Measurements from ENCODE around the gene ECI1. TPM values are rescaled to one million over a fixed set of nuclear protein-coding genes. Genes with fewer than 3 reads are reported as not detected.

Gene ECI1
- total RNA-seq, 1 donor from 2014 or later, result 38.7 TPM

DNA sequence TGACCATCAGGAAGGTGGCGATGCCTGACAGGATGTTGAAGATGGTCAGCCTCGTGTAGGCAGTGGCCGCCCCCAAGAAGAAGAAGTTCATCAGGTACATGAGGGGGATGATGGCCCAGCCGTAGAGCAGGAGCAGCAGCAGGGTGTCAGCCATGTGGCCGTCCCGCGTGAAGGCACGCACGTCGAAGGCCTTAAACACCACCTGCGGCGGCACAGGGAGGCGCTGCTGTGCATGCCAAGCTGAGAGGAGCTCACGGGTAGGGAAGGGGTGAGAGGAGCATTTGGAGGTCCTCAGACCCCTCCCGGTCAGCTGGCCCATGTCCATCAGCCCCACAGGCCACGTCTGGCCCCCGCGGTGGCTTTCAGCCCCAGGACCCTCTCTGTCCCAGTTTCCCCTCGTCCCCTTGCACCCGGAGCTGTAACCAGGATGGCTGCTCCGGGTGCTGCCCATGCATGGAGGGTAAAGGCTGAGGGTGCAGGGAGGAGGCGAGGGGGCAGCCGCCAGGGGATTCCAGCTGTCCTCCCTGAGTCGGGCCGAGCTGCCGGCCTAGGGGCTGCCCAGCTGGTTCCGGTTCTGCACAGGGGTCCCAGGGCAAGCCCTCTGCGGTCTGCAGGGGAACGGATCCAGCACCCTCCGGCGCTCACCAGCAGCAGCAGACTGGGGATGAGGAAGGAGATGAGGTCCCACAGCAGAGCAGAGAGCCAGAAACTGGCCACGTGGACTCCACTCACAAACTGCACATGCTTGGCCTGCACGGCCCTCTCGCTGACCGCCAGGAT, 33.6 kb upstream of the ECI1 start:
- intact Hi-C loops (cut with micrococcal nuclease), result no loop called here
- Mint-ChIP-seq H3K27ac (no peak overlapping the region), H3K27me3 (no peaks in the 10 kb centered on the region), H3K36me3 (ENCODE audit: low read depth) (no peaks in the 10 kb centered on the region), H3K4me3 (no peak overlapping the region), H3K9me3 (no peaks in the 10 kb centered on the region), H3K4me1 (no peaks in the 10 kb centered on the region)
- DNase-seq, result no peak

- intact Hi-C loops (cut with micrococcal nuclease), result no loop called here
- Mint-ChIP-seq H3K27me3 (no peaks in the 10 kb centered on the region), H3K4me1 (no peaks in the 10 kb centered on the region), H3K27ac (no peak overlapping the region), H3K9me3 (no peaks in the 10 kb centered on the region), H3K4me3 (no peak overlapping the region), H3K36me3 (ENCODE audit: low read depth) (no peaks in the 10 kb centered on the region)
- no peak for DNase-seq
Measured at GRCh38 chr16:2284001-2284770, 32.8 kb upstream of the ECI1 start.

DNA sequence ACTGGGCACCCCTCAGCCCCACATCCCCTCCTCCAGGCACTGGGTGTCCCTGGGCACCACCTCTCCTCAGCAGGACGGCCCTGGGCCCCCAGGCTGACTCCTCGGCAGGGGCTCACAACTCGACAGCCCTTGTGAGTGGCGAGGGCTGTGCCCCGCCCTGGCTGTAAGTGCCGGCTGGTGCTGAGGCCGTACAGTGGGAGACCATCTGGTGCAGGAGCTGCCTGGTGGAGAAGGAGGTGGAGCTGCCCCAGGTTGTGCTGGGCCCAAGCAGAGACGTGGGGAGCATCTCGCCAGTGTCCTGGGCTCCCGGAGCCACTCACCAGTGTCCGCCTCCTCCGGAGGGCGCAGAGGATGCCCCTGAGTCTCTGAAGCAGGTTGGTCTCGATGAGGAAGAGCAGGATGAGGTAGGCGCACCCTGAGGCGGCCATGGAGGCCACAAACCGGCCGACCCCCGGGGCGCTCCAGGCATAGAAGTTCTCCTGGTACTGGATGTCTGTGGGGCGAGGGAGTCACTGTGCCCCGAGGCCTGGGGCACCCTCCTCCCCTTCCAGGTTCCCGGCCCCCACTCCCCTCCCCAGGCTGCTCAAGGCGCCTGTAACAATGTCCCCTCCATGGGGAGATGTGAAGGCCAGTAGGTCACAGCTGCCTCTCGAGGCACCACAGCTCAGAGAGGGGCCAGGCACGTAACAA, 31.6 kb upstream of the ECI1 start:
- Mint-ChIP-seq H3K27ac (no peak overlapping the region), H3K27me3 (no peaks in the 10 kb centered on the region), H3K4me1 (no peaks in the 10 kb centered on the region), H3K36me3 (ENCODE audit: low read depth) (no peaks in the 10 kb centered on the region), H3K4me3 (no peak overlapping the region), H3K9me3 (no peaks in the 10 kb centered on the region)
- no peak for DNase-seq
- intact Hi-C loops (cut with micrococcal nuclease), result no loop called here

GRCh38 chr16:2282262-2282661, 30.9 kb upstream of the ECI1 start:
- Mint-ChIP-seq H3K27me3 (no peaks in the 10 kb centered on the region), H3K36me3 (ENCODE audit: low read depth) (no peaks in the 10 kb centered on the region), H3K4me3 (no peak overlapping the region), H3K4me1 (no peaks in the 10 kb centered on the region), H3K27ac (no peak overlapping the region), H3K9me3 (no peaks in the 10 kb centered on the region)
- DNase-seq, result no peak
- intact Hi-C loops (cut with micrococcal nuclease), result no loop called here

DNA sequence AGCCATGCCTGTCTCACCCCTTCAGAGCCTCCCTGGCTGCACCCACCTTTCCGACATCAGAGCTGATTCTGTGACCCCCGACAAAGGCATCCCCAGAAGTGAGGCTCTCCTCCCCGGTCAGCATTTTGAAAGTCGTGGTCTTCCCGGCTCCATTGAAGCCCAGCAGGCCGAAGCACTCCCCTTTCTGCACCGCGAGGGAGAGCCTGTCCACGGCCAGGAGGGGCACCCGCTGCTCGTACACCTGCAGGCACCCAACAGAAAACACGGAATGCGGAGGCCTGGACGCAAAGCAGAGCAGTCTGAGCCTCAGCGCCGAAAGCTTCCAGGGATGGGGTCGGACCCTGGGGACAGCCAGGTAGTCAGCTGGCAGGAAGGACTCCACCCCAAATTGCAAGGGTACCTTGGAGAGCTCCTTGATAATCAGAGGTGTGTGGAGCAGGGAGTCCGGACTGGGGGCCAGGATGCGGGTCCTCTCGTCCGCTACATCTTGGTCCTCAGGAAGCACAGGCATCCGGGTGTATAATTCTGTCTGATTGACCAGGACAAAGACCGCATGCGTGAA, 29.7 kb upstream of the ECI1 start:
- DNase-seq, result no peak
- Mint-ChIP-seq H3K4me3 (no peak overlapping the region), H3K9me3 (no peaks in the 10 kb centered on the region), H3K4me1 (no peaks in the 10 kb centered on the region), H3K27me3 (no peaks in the 10 kb centered on the region), H3K36me3 (ENCODE audit: low read depth) (no peaks in the 10 kb centered on the region), H3K27ac (no peak overlapping the region)
- intact Hi-C loops (cut with micrococcal nuclease), result no loop called here

- intact Hi-C loops (cut with micrococcal nuclease), result no loop called here
- DNase-seq, result no peak
- no peaks in the 10 kb centered on the region for H3K4me1 Mint-ChIP-seq
- no peak overlapping the region for H3K27ac Mint-ChIP-seq
- no peaks in the 10 kb centered on the region for H3K27me3 Mint-ChIP-seq
- no peaks in the 10 kb centered on the region for H3K9me3 Mint-ChIP-seq
- no peak overlapping the region for H3K4me3 Mint-ChIP-seq
- no peaks in the 10 kb centered on the region for H3K36me3 Mint-ChIP-seq (ENCODE audit: low read depth)
Measured at GRCh38 chr16:2280461-2280860, 29.1 kb upstream of the ECI1 start.

GRCh38 chr16:2278956-2279800, 27.8 kb upstream of the ECI1 start:
- H3K9me3 Mint-ChIP-seq, result no peaks in the 10 kb centered on the region
- H3K36me3 Mint-ChIP-seq (ENCODE audit: low read depth), result no peaks in the 10 kb centered on the region
- DNase-seq, result no peak
- H3K4me3 Mint-ChIP-seq, result no peak overlapping the region
- no peaks in the 10 kb centered on the region for H3K4me1 Mint-ChIP-seq
- no peak overlapping the region for H3K27ac Mint-ChIP-seq
- H3K27me3 Mint-ChIP-seq, result no peaks in the 10 kb centered on the region
- intact Hi-C loops (cut with micrococcal nuclease), result no loop called here

DNA sequence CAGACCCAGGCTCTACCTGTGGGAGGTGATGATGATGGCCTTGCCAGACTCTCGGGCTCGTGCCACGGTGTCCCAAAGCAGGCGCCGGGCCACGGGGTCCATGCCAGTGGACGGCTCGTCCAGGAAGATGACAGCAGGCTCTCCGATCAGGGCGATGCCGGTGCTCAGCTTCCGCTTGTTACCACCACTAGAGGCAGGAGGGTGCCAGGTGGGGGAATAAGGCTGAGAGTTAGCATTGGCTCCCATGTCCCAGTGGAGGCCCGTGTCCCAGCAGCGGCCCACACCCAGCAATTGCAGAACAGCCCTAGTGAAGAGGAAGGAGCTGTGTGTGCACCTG, 26.9 kb upstream of the ECI1 start:
- H3K27ac Mint-ChIP-seq, result no peak overlapping the region
- no peak overlapping the region for H3K4me3 Mint-ChIP-seq
- no peaks in the 10 kb centered on the region for H3K4me1 Mint-ChIP-seq
- DNase-seq, result no peak
- intact Hi-C loops (cut with micrococcal nuclease), result no loop called here
- no peaks in the 10 kb centered on the region for H3K36me3 Mint-ChIP-seq (ENCODE audit: low read depth)
- H3K9me3 Mint-ChIP-seq, result no peaks in the 10 kb centered on the region
- no peaks in the 10 kb centered on the region for H3K27me3 Mint-ChIP-seq

DNA sequence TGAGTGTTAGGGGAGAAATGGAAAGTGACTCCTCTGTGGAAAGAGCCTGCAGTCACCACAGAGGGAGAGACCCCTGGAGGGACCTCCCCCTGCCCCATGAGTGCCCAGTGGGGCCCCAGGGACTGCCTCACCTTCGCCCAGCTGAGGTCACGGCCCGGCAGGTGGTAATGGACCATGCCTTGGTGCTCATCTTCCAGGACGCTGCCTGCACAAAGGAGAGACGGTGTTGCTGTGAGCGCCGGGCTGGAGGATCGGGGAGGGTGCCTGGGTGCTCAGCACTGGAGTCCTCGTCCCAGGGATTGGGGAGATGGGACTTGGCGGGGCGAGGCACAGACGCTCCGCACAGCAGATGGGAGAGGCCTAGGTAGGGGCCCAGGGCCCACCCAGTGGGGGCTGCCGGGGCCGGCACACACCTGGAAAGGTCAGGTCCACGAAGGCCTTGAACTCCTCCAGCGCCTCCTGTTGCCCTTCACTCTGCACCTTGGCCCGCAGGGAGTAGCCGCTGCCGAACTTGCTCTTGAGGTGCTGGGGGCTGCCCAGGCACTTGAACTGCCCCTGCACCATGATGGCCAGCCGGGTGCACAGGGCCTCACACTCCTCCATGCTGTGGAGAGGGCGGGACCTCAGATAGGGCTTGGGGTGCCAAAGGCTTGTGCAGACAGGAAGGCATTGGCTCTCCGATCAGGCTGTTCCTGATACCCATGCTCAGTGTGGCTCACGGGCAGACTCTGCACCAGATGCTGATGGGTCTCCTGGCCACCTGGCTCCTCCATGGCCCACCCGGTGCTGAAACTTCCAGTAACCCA, 26.3 kb upstream of the ECI1 start:
- Mint-ChIP-seq H3K4me1 (no peaks in the 10 kb centered on the region), H3K9me3 (no peaks in the 10 kb centered on the region), H3K4me3 (no peak overlapping the region), H3K36me3 (ENCODE audit: low read depth) (no peaks in the 10 kb centered on the region), H3K27me3 (no peaks in the 10 kb centered on the region), H3K27ac (no peak overlapping the region)
- no peak for DNase-seq
- intact Hi-C loops (cut with micrococcal nuclease), result no loop called here

GRCh38 chr16:2276368-2277195, 25.2 kb upstream of the ECI1 start:
- H3K4me1 Mint-ChIP-seq, result no peaks in the 10 kb centered on the region
- no peaks in the 10 kb centered on the region for H3K9me3 Mint-ChIP-seq
- no peak overlapping the region for H3K4me3 Mint-ChIP-seq

DNA sequence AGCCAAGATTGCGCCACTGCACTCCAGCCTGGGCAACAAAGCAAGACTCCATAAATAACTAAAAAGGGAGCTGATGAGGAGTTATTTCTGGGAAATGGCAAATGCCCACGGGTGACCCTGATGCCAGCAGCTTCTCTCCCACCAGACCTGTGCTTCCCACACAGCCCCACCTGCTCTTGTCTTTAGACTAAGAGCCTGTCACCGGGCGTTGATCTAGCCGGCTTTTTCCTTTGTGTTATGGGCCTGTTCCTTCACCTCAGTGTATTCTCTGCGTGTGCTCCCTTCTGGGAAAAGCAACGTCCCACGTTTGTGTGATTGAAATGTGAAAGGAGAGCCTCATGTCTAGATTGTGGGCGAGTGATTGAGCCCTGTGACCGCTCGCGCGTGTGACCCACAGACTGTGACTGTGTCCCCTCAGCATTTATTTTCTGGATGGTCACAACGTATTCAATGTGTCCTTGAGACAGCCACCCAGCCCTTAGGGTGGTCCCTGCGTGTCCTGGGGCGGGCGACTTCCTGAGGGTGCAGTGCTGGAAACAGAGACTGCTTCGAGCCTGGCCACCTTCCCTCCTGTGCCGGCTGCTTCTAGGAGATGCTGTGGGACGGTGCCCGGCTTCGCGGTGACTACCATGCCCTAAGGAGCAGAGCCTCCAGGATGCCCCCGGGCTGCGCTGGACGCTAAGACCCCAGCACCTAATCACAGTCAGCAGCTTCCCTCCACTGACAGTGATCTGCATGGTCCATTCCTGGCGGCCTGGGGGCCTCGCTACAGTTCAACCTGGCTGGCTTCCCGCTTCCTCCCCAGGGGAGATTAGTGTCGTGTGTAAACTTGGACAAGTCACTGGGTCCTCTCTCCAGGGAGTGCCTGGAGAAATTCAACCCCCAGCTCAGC, 24.3 kb upstream of the ECI1 start:
- H3K9me3 Mint-ChIP-seq, result no peaks in the 10 kb centered on the region
- H3K4me3 Mint-ChIP-seq, result no peak overlapping the region
- no peak overlapping the region for H3K27ac Mint-ChIP-seq
- no peaks in the 10 kb centered on the region for H3K4me1 Mint-ChIP-seq
- intact Hi-C loops (cut with micrococcal nuclease), result no loop called here
- DNase-seq, result no peak
- H3K36me3 Mint-ChIP-seq (ENCODE audit: low read depth), result no peaks in the 10 kb centered on the region
- no peaks in the 10 kb centered on the region for H3K27me3 Mint-ChIP-seq

More at GRCh38 chr16:2276368-2277195, 25.2 kb upstream of the ECI1 start:
- H3K36me3 Mint-ChIP-seq (ENCODE audit: low read depth), result no peaks in the 10 kb centered on the region
- no peak overlapping the region for H3K27ac Mint-ChIP-seq
- intact Hi-C loops (cut with micrococcal nuclease), result no loop called here
- no peaks in the 10 kb centered on the region for H3K27me3 Mint-ChIP-seq
- DNase-seq, result no peak

All from activated CD4-positive, alpha-beta T cell treated with anti-CD3 and anti-CD28 coated beads, Interleukin-2, amount 10 ng/mL, durations not matched to agents 24 days and 14 days (primary cell).